GM18498 (cell line): ENCODE results near the gene C13orf46.

Source experiments
- ATAC-seq: cut with Tn5 transposase; IDR thresholded peaks from one replicate; pipeline ENCODE4 v1.9.1; 2021; ENCODE audit warnings: mild to moderate bottlenecking, moderate library complexity; ENCODE audit not compliant: unreplicated experiment

C13orf46 gene

GRCh38 chr13:113941571-113942191, 32.2 kb downstream of the C13orf46 start:
- no peak for ATAC-seq

- no peak for ATAC-seq
Measured at GRCh38 chr13:113939944-113940297, 34.0 kb downstream of the C13orf46 start.

- no peak for ATAC-seq
Measured at GRCh38 chr13:113939129-113939943, 34.5 kb downstream of the C13orf46 start.

- ATAC-seq = no peak
Measured at GRCh38 chr13:113938716-113939115, 35.2 kb downstream of the C13orf46 start.

GRCh38 chr13:113938246-113938645, 35.6 kb downstream of the C13orf46 start:
- no peak for ATAC-seq

- ATAC-seq = no peak
Measured at GRCh38 chr13:113937527-113938180, 36.2 kb downstream of the C13orf46 start.

GRCh38 chr13:113937073-113937472, 36.8 kb downstream of the C13orf46 start:
- no peak for ATAC-seq

- ATAC-seq = no peak
Measured at GRCh38 chr13:113936166-113936965, 37.5 kb downstream of the C13orf46 start.

GRCh38 chr13:113935001-113935844, 38.7 kb downstream of the C13orf46 start:
- no peak for ATAC-seq

GRCh38 chr13:113934576-113934975, 39.3 kb downstream of the C13orf46 start:
- no peak for ATAC-seq

GRCh38 chr13:113933901-113934300, 40.0 kb downstream of the C13orf46 start:
- ATAC-seq = no peak

- ATAC-seq = no peak
Measured at GRCh38 chr13:113931841-113932459, 41.9 kb downstream of the C13orf46 start.

- no peak for ATAC-seq
Measured at GRCh38 chr13:113930671-113931637, 42.9 kb downstream of the C13orf46 start.

- ATAC-seq = no peak
Measured at GRCh38 chr13:113929628-113930615, 44.0 kb downstream of the C13orf46 start.

GRCh38 chr13:113928685-113929627, 44.9 kb downstream of the C13orf46 start:
- ATAC-seq = no peak
